Neutrophil (primary cell): ENCODE data around the gene NDRG4.

Source experiments
- H3K27ac ChIP-seq: fragments of 200-600 bp; sonication (generic); 2 replicates; pipeline ENCODE4 v1.5.1; 2016; ENCODE audit warnings: mild to moderate bottlenecking, moderate library complexity
- H3K27me3 ChIP-seq: fragments of 200-600 bp; sonication (generic); 2 replicates; pipeline ENCODE4 v1.6.0; 2016; ENCODE audit warnings: mild to moderate bottlenecking
- H3K36me3 ChIP-seq: fragments of 200-600 bp; sonication (generic); 2 replicates; pipeline ENCODE4 v1.5.1; 2017
- H3K4me1 ChIP-seq, 2 experiments: fragments of 200-600 bp in 1 of 2; sonication (generic) in 1 of 2; 1 replicate in 1 of 2; 2 replicates in 1 of 2; pipeline versions ENCODE4 v1.5.1 to v1.6.1; 2013 to 2016; ENCODE audit warnings: low read depth in 1 of 2, low read length in 1 of 2, mild to moderate bottlenecking in 1 of 2, moderate library complexity in 1 of 2; ENCODE audit not compliant: control insufficient read depth in 1 of 2, insufficient read depth in 1 of 2
- H3K4me3 ChIP-seq, 2 experiments: fragments of 200-600 bp in 1 of 2; sonication (generic) in 1 of 2; 1 replicate in 1 of 2; 2 replicates in 1 of 2; pipeline ENCODE4 v1.5.1; 2013 to 2016; ENCODE audit warnings: low read depth in 1 of 2, low read length in 1 of 2, mild to moderate bottlenecking in 1 of 2, moderate library complexity in 1 of 2
- H3K9me3 ChIP-seq: fragments of 200-600 bp; sonication (generic); 2 replicates; pipeline ENCODE4 v1.5.1; 2016
- TF ChIP-seq, protein P1 (sequence below): fragments of 200-600 bp; sonication (generic); IDR thresholded peaks from 2 replicates; pipeline ENCODE4 v1.5.1; 2016; ENCODE audit warnings: antibody characterized with exemption

NDRG4 gene

DNA sequence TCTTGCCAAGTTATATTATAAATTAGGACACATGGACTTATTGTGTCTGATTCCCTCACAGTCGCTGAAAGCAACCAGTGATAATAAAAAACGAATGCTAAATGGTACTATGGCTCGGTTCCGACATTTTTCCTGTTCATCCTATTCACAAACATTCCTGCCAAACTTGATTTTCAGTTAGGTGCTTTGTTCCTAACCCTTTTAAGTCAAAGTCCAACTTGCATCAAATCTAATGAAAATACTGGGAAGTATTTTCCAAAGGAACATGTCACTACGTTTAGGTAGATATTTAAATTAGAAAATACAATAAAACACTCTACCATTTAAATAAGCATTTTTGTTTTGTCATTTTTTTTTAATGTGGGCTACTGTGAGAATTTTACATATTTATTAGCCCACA lies 36.3 kb downstream of the NDRG4 start:
- no peaks in the 10 kb centered on the region for H3K9me3 ChIP-seq
- TF ChIP-seq, protein P1, sequence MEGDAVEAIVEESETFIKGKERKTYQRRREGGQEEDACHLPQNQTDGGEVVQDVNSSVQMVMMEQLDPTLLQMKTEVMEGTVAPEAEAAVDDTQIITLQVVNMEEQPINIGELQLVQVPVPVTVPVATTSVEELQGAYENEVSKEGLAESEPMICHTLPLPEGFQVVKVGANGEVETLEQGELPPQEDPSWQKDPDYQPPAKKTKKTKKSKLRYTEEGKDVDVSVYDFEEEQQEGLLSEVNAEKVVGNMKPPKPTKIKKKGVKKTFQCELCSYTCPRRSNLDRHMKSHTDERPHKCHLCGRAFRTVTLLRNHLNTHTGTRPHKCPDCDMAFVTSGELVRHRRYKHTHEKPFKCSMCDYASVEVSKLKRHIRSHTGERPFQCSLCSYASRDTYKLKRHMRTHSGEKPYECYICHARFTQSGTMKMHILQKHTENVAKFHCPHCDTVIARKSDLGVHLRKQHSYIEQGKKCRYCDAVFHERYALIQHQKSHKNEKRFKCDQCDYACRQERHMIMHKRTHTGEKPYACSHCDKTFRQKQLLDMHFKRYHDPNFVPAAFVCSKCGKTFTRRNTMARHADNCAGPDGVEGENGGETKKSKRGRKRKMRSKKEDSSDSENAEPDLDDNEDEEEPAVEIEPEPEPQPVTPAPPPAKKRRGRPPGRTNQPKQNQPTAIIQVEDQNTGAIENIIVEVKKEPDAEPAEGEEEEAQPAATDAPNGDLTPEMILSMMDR = no peak
- no peak overlapping the region for H3K27ac ChIP-seq
- no peak overlapping the region for H3K4me3 ChIP-seq
- H3K36me3 ChIP-seq = peaks cover 100% of the 10 kb centered on the region
- no peaks in the 10 kb centered on the region for H3K4me1 ChIP-seq
- H3K27me3 ChIP-seq = no peaks in the 10 kb centered on the region

DNA sequence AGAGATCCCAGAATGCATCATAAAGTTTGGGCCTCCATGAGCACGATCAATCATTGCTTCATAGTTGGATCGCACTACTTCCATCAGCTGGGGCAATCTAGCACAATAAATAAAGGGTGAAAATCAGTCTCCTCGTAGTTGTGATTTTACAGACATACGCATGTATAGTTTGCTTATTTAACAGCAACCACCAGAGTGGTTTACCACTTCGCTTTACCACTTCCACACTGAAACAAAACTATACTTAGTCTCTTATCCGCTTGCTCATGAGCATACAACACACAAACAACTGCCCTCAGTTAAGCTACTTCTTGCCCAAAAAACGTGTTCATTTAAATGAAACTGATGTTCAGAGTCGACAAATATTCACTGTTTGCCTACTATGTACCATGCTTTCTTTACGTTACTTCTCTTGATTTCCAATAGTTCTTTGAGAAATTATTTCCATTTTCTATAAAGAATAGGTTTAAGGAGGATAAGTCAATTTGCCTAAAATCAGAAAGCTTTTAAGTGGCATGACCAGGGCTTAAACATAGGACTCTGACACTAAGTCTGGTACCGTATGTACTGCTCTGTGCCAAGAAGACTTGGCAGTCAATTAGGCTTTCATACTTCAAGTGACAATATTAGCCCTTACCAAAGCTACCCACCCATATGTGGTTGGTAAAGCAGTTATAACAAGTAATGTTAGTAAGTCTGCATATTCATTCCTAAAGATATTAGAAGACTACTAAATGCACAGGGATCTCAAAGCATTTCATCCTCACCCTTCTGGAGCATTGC lies 37.4 kb downstream of the NDRG4 start:
- H3K27ac ChIP-seq = no peak overlapping the region
- H3K4me1 ChIP-seq = no peaks in the 10 kb centered on the region
- H3K4me3 ChIP-seq = no peak overlapping the region
- no peaks in the 10 kb centered on the region for H3K27me3 ChIP-seq
- H3K36me3 ChIP-seq = peaks cover 100% of the 10 kb centered on the region
- H3K9me3 ChIP-seq = no peaks in the 10 kb centered on the region
- TF ChIP-seq, protein P1 = no peak

DNA sequence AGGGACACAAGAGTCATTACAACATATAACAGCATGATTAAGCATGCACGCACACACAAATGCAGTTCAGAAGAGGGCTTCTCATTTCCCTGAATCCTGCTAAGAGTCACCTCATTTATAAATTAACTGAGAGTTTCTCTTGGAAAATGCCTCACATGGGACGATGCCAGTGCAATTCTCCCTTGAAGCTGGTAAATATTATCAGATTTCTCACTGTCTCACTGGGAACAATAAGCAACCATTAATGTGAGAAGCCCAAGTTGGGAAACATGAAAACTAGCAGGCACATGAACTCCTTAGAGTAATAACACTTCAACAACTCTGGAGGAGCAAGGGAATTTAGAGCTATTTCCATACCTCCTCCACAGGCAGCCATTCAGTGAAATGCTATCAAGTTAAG lies 41.8 kb downstream of the NDRG4 start:
- H3K27me3 ChIP-seq = no peaks in the 10 kb centered on the region
- no peak overlapping the region for H3K4me3 ChIP-seq
- no peak overlapping the region for H3K27ac ChIP-seq
- no peaks in the 10 kb centered on the region for H3K4me1 ChIP-seq
- TF ChIP-seq, protein P1 = no peak
- H3K9me3 ChIP-seq = no peaks in the 10 kb centered on the region
- peaks cover 100% of the 10 kb centered on the region for H3K36me3 ChIP-seq

DNA sequence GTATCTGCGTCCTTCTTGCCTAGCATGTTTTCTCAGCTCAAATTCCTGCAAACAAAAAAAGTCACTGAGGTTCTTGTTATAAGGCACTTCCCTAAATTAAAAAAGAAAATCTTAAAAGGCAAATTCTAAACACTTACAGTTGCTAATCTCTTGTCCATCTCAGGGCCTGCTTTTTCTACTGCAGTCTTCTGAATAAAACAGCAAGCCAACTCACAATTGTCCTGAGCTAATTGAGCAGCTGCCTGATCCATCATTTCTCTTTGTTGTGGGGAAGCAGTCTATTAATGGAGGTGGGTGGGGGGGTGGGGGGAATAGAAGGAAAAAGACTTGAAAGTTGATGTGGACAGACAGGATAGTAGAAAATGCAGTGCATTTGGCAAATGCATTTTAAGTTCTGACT lies 42.3 kb downstream of the NDRG4 start:
- H3K4me3 ChIP-seq = no peak overlapping the region
- H3K27me3 ChIP-seq = no peaks in the 10 kb centered on the region
- no peak overlapping the region for H3K27ac ChIP-seq
- H3K36me3 ChIP-seq = peaks cover 100% of the 10 kb centered on the region
- H3K4me1 ChIP-seq = no peaks in the 10 kb centered on the region
- H3K9me3 ChIP-seq = no peaks in the 10 kb centered on the region
- TF ChIP-seq, protein P1 = no peak

DNA sequence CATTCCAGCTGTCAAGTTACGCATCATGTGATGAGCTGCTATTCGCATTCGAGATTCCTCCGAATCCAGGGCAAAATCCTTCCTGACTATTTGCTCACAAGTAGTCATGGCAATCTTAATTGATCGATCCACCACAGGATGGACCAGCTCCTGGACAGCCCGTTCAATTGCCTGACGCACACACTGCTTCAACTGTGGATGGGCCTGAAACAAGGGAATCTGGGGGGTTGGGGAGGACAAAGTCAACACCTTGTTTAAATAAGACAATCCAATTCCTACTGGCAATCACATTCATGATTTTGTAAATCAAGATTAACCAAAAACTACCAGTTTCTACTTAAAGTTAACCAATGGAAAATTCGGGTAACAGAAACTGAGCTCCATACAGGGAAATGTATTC lies 43.7 kb downstream of the NDRG4 start:
- Histone ChIP-seq H3K27me3 (no peaks in the 10 kb centered on the region), H3K4me3 (no peak overlapping the region), H3K4me1 (no peaks in the 10 kb centered on the region), H3K36me3 (peaks cover 100% of the 10 kb centered on the region), H3K9me3 (no peaks in the 10 kb centered on the region), H3K27ac (no peak overlapping the region)
- TF ChIP-seq, protein P1 = no peak
